ENCODE data around the gene ZNF700. TPM values are rescaled to one million over a fixed set of nuclear protein-coding genes. Genes with fewer than 3 reads are reported as not detected.

ZNF700 gene
- total and polyA plus RNA-seq, 8 donors: 6.5 to 22.7 (median 8.1) TPM

- Histone ChIP-seq H3K9me3 (peaks cover 0 to 16% (median 6%) of the 10 kb centered on the region in 4 donors), H3K4me3 (no peak overlapping the region), H3K36me3 (peaks cover 5 to 18% (median 5%) of the 10 kb centered on the region in 3 donors), H3K27ac (no peak overlapping the region), H3K4me1 (no peaks in the 10 kb centered on the region), H3K27me3 (no peaks in the 10 kb centered on the region)
- WGBS, 2 donors: 85 to 94% methylated on average over 4 of the region's 4 CpGs
- FAIRE-seq (no peak), ATAC-seq (no peak), DNase-seq (no peak)
- intact Hi-C loops (cut with DNase I): loop anchor here in 1 of 3 donors (10.0 kb wide), 1 partner anchor 58 kb away; the partner anchor contains the start of gene ZNF700
- TF ChIP-seq, protein P1, sequence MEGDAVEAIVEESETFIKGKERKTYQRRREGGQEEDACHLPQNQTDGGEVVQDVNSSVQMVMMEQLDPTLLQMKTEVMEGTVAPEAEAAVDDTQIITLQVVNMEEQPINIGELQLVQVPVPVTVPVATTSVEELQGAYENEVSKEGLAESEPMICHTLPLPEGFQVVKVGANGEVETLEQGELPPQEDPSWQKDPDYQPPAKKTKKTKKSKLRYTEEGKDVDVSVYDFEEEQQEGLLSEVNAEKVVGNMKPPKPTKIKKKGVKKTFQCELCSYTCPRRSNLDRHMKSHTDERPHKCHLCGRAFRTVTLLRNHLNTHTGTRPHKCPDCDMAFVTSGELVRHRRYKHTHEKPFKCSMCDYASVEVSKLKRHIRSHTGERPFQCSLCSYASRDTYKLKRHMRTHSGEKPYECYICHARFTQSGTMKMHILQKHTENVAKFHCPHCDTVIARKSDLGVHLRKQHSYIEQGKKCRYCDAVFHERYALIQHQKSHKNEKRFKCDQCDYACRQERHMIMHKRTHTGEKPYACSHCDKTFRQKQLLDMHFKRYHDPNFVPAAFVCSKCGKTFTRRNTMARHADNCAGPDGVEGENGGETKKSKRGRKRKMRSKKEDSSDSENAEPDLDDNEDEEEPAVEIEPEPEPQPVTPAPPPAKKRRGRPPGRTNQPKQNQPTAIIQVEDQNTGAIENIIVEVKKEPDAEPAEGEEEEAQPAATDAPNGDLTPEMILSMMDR (IDR thresholded peaks at IDR 0.05): no peak
These were observed 57.6 kb downstream of the ZNF700 start for GRCh38 chr19:11982526-11982925.

DNA sequence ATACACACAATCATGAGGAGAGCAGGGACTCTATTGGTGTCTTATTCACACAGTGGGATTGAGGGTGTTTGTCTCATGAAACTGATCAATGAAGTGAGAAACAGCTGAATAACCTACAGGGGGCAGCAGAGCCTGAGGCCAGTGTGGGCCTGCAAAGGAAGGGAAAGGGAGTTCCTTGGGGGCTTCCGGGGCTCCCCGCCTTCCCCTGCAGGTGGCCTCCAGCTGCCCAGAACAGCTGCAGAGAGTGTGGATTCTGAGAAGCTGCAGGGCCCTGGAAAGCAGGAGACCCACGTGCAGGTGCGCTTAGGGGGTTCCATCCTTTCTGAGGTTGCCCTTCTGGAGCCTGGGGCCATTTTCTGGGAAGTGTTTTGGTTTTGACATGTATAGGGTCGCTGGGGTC lies 60.1 kb downstream of the ZNF700 start:
- H3K4me3 ChIP-seq: no peak overlapping the region
- H3K27ac ChIP-seq: no peak overlapping the region
- H3K4me1 ChIP-seq: peaks cover 0 to 2% (median 0%) of the 10 kb centered on the region in 3 donors
- H3K9me3 ChIP-seq: peaks cover 0 to 3% (median 0%) of the 10 kb centered on the region in 4 donors
- TF ChIP-seq, protein P1 (IDR thresholded peaks at IDR 0.05): no peak
- ATAC-seq (no peak), DNase-seq (no peak), FAIRE-seq (no peak)
- 34 to 38% methylated on average over 5 of the region's 5 CpGs for WGBS, 2 donors
- no peaks in the 10 kb centered on the region for H3K36me3 ChIP-seq
- H3K27me3 ChIP-seq: no peaks in the 10 kb centered on the region
- intact Hi-C loops (cut with DNase I): loop anchor here in 1 of 3 donors (10.0 kb wide), 1 partner anchor 60 kb away; the partner anchor contains the start of gene ZNF700

DNA sequence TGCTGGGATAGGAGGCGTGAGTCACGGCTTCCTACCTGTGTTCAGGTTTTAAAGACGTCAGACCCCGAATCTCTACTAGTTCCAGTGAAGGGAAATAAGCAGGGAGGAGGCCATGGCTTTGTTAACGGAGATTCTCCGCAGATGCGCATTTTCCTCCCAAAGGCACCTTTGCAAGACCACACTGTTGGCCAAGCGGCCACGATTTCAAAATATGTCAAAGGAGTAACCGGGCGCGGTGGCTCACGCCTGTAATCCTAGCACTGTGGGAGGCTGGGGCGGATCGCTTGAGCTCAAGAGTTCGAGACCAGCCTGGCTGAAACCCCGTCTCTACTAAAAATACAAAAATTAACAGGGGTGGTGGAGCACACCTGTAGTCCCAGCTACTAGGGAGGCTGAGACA lies 61.8 kb downstream of the ZNF700 start:
- no peak overlapping the region for H3K27ac ChIP-seq
- H3K4me3 ChIP-seq: peak overlapping the region in 1 of 4 donors; percentile 82
- H3K27me3 ChIP-seq: no peaks in the 10 kb centered on the region
- FAIRE-seq (no peak), DNase-seq (peak in 1 of 6 donors; percentile 20), ATAC-seq (no peak)
- no peaks in the 10 kb centered on the region for H3K9me3 ChIP-seq
- H3K36me3 ChIP-seq: no peaks in the 10 kb centered on the region
- WGBS, 2 donors: 95 to 96% methylated on average over 17 of the region's 17 CpGs
- H3K4me1 ChIP-seq: peaks cover 0 to 2% (median 0%) of the 10 kb centered on the region in 3 donors
- TF ChIP-seq, protein P1 (IDR thresholded peaks at IDR 0.05): no peak
- intact Hi-C loops (cut with DNase I): loop anchor here in 1 of 3 donors (10.0 kb wide), 1 partner anchor 62 kb away; the partner anchor contains the start of gene ZNF700

GRCh38 chr19:11987405-11988281 lies 62.7 kb downstream of the ZNF700 start:
- H3K4me3 ChIP-seq: peak overlapping the region; percentile 42 to 82 (median 52)
- H3K4me1 ChIP-seq: peaks cover 0 to 2% (median 0%) of the 10 kb centered on the region in 3 donors
- H3K9me3 ChIP-seq: no peaks in the 10 kb centered on the region
- no peaks in the 10 kb centered on the region for H3K36me3 ChIP-seq
- ATAC-seq (peak; percentile 96 to 100 (median 98)), DNase-seq (peak; percentile 92 to 97 (median 94)), FAIRE-seq (no peak)
- intact Hi-C loops (cut with DNase I): loop anchor here in 1 of 3 donors (10.0 kb wide), 1 partner anchor 63 kb away; the partner anchor contains the start of gene ZNF700
- TF ChIP-seq, protein P1 (IDR thresholded peaks at IDR 0.05): no peak
- peak overlapping the region; percentile 64 to 80 (median 72) for H3K27ac ChIP-seq
- 0% methylated on average over 52 to 54 of the region's 54 CpGs for WGBS, 2 donors
- H3K27me3 ChIP-seq: no peaks in the 10 kb centered on the region

All from pancreas (tissue), 10 donors.